Natural killer cell treated with Interleukin-12 subunit alpha and Interleukin-12 subunit beta and Interleukin-15 and Interleukin-18, amount 100 ng/mL, for 72 hours (primary cell): ENCODE results near the gene ABCG5. TPM values are rescaled to one million over a fixed set of nuclear protein-coding genes. Genes with fewer than 3 reads are reported as not detected.

Experiments used
- ATAC-seq, 2 donors: fragments of 150-1000 bp; cut with Tn5 transposase in 1 of 2; sonication (Bioruptor Pico), chemical (Tn5 transposase) in 1 of 2; 2 replicates each; pipeline ENCODE4 v1.10.0; 2021
- DNase-seq: peaks from one replicate; pipeline ENCODE4 v3.0.0; 2022; ENCODE audit warnings: low spot score
- H3K27ac Mint-ChIP-seq, 2 donors: 1 replicate in 1 of 2; 2 replicates in 1 of 2; pipeline ENCODE4 v1.8.0; 2022; ENCODE audit warnings: mixed read lengths in 2 of 2, mild to moderate bottlenecking in 1 of 2, moderate library complexity in 1 of 2
- H3K27me3 Mint-ChIP-seq, 2 donors: 1 replicate in 1 of 2; 2 replicates in 1 of 2; pipeline ENCODE4 v1.8.0; 2022; ENCODE audit warnings: mixed read lengths in 2 of 2
- H3K36me3 Mint-ChIP-seq: one replicate; pipeline ENCODE4 v1.8.0; 2022; ENCODE audit warnings: mixed read lengths
- H3K4me1 Mint-ChIP-seq, 2 donors: 1 replicate in 1 of 2; 2 replicates in 1 of 2; pipeline ENCODE4 v1.8.0; 2022; ENCODE audit warnings: low read depth in 2 of 2, mixed read lengths in 2 of 2, mild to moderate bottlenecking in 1 of 2
- H3K4me3 Mint-ChIP-seq: one replicate; pipeline ENCODE4 v1.8.0; 2022; ENCODE audit warnings: mixed read lengths
- H3K9me3 Mint-ChIP-seq: 2 replicates; pipeline ENCODE4 v1.8.0; 2022; ENCODE audit warnings: mixed read lengths
- total RNA-seq, 2 donors: library from RNA; stranded (reverse); gene quantifications; one replicate each; pipeline ENCODE4 v1.2.3, GENCODE V29; 2022

ABCG5 gene
- total RNA-seq, 2 donors from 2014 or later, result not detected

DNA sequence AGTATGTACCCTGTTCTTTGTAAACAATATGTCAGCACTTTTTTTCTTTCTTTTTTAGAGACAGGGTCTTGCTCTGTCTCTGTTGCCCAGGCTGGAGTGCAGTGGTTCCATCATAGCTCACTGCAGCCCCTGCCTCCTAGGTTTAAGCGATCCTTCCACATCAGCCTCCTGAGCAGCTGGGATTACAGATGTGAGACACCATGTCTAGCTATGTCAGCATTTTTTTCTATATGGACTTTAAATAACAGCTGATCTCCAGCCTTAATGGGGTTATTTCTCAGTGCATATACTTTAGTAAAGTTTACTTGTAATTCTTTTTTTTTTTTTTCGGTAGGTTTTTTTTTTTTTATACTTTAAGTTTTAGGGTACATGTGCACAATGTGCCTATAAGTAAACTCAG lies 26.6 kb downstream of the ABCG5 start:
- ATAC-seq (no peak), DNase-seq (no peak)
- Mint-ChIP-seq H3K27ac (no peak overlapping the region), H3K36me3 (no peaks in the 10 kb centered on the region), H3K27me3 (peaks cover 0 to 5% of the 10 kb centered on the region in 2 donors), H3K4me3 (no peak overlapping the region), H3K4me1 (no peaks in the 10 kb centered on the region), H3K9me3 (no peaks in the 10 kb centered on the region)

DNA sequence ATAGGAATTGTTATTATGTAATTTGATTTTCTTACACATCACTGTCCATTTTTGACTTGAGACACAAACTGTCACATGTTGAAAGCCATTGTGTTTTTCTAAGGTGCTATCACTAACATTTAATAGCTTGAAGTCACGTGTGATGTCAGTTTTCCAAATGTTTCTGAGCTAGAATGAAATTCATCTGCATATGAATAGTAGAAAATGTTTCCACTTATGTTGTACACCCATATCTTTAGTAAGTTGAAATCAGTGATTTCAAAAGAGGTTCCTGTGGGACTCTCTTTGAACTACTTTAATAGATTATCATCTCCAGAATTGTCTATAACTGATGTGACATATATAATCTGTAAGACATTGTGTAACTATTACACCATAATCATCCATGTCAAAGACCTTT lies 27.8 kb downstream of the ABCG5 start:
- DNase-seq (no peak), ATAC-seq (no peak)
- Mint-ChIP-seq H3K9me3 (no peaks in the 10 kb centered on the region), H3K27me3 (peaks cover 0 to 5% of the 10 kb centered on the region in 2 donors), H3K27ac (no peak overlapping the region), H3K4me3 (no peak overlapping the region), H3K4me1 (no peaks in the 10 kb centered on the region), H3K36me3 (no peaks in the 10 kb centered on the region)

DNA sequence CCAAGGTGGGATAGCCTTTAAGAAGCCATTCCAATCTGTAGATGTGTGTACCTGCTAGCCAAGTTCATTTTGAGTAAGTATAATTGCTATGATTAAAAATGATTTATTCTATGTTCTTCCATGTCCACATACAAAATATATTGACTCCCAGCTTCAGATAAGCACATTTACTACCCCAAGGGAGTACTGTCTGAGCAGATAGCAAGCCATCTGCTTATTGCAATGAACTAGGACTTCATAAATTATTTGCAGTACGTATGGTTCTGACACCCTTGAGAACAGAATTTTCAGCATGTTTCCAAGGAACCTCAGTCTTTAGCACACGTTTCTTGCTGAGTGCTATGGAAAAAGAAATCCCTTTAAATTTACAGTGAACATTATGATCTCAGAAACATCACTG lies 28.2 kb downstream of the ABCG5 start:
- ATAC-seq (no peak), DNase-seq (no peak)
- Mint-ChIP-seq H3K4me3 (no peak overlapping the region), H3K4me1 (no peaks in the 10 kb centered on the region), H3K9me3 (no peaks in the 10 kb centered on the region), H3K27ac (no peak overlapping the region), H3K36me3 (no peaks in the 10 kb centered on the region), H3K27me3 (peaks cover 0 to 3% of the 10 kb centered on the region in 2 donors)

DNA sequence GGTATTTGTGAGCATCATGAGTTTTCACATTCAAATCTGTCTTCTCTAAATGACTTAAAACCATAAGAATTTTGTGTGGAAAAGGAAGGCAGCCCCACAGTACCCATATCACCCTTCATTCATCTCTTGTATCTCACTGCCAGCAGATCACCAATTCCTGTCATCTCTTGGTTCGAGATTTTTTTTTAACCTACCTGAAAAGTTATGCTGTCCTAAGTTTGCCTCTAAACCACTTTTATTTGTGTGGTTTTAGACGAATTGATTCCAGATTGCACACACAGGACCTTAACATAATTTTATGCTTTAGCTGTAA lies 32.0 kb downstream of the ABCG5 start:
- peaks cover 4% of the 10 kb centered on the region for H3K36me3 Mint-ChIP-seq
- H3K27me3 Mint-ChIP-seq, result no peaks in the 10 kb centered on the region
- DNase-seq, result no peak
- H3K4me3 Mint-ChIP-seq, result no peak overlapping the region
- no peak for ATAC-seq
- H3K4me1 Mint-ChIP-seq, result no peaks in the 10 kb centered on the region
- H3K27ac Mint-ChIP-seq, result no peak overlapping the region
- H3K9me3 Mint-ChIP-seq, result no peaks in the 10 kb centered on the region

DNA sequence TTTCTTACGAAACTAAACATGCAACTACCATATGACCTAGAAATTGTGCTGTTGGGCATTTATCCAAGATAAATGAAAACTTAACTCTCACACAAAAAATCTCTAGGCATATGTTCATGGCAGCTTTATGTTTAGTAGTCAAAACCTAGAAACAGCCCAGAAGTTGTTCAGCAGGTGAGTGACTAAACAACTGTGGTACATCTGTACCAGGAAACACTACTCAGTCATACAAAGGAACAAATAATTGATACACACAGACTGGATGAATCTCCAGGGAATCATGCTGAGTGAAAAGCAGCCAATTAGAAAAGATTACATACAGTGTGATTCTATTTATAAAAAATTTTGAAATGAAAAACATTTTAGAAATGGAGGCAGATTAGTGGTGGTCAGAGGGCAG lies 35.5 kb downstream of the ABCG5 start:
- Mint-ChIP-seq H3K27ac (no peak overlapping the region), H3K4me1 (no peaks in the 10 kb centered on the region), H3K27me3 (no peaks in the 10 kb centered on the region), H3K9me3 (no peaks in the 10 kb centered on the region), H3K36me3 (peaks cover 4% of the 10 kb centered on the region), H3K4me3 (no peak overlapping the region)
- DNase-seq (no peak), ATAC-seq (no peak)

DNA sequence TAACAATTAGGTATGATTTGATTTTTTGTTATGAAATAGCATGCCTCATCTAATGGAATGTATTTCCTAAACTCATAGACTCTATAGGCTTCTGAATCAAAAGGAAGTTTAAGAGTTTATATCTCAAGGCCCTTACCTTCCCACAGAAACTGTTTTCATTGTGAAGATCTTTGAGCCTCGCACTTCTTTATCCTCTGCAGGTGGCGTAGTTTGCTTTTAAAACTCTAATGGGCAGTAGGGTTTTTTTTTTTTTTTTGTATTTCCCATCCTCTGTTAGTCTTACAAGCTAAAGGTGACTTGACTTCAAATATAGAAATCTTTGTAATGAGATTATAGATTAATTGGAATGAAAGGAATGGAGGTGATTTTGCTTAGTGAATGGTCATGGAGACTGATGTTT lies 36.5 kb downstream of the ABCG5 start:
- Mint-ChIP-seq H3K4me1 (no peaks in the 10 kb centered on the region), H3K27me3 (no peaks in the 10 kb centered on the region), H3K27ac (no peak overlapping the region), H3K4me3 (no peak overlapping the region), H3K9me3 (no peaks in the 10 kb centered on the region), H3K36me3 (peaks cover 4% of the 10 kb centered on the region)
- DNase-seq (no peak), ATAC-seq (no peak)

DNA sequence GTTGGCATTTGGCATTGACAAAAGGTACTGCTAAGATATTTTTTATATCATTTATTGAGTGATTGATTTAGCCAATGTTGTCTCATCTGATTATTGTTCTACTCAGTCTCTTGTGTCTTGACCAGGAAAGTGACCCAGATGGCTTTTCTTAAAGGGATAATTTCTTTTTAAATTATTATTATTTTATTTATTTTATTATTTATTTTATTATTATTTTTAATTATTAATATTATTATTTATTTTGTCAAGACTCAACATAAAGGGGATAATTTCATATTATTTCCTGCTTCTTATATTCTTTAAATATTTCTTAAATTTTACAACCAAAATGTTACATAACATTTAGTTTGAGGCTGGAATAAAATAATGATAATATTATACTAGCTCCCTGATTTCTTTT lies 37.7 kb downstream of the ABCG5 start:
- H3K4me1 Mint-ChIP-seq, result no peaks in the 10 kb centered on the region
- no peaks in the 10 kb centered on the region for H3K27me3 Mint-ChIP-seq
- ATAC-seq, result no peak
- no peak overlapping the region for H3K4me3 Mint-ChIP-seq
- no peaks in the 10 kb centered on the region for H3K9me3 Mint-ChIP-seq
- no peak for DNase-seq
- H3K27ac Mint-ChIP-seq, result no peak overlapping the region
- H3K36me3 Mint-ChIP-seq, result peaks cover 4% of the 10 kb centered on the region

DNA sequence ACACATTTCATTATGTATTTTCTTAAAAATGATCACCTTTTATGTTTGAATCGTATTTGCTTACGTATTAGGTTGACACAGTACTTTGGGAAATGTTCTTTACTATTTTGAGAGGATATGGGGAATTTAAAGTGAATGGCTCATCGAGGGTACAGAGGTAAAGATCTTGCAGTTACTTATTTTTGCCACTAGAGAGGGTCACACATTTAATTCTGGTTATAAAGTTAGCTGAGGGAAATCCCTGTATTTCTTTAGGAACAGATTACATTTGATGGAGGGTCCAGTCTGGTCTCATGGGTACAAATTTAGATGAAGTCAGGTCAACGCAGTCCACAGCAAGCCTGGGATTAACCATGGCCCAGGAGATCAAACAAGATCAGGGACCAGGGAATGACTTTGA lies 40.3 kb downstream of the ABCG5 start:
- Mint-ChIP-seq H3K27ac (no peak overlapping the region), H3K4me1 (no peaks in the 10 kb centered on the region), H3K4me3 (no peak overlapping the region), H3K27me3 (no peaks in the 10 kb centered on the region), H3K36me3 (peaks cover 4% of the 10 kb centered on the region), H3K9me3 (no peaks in the 10 kb centered on the region)
- DNase-seq (no peak), ATAC-seq (no peak)

DNA sequence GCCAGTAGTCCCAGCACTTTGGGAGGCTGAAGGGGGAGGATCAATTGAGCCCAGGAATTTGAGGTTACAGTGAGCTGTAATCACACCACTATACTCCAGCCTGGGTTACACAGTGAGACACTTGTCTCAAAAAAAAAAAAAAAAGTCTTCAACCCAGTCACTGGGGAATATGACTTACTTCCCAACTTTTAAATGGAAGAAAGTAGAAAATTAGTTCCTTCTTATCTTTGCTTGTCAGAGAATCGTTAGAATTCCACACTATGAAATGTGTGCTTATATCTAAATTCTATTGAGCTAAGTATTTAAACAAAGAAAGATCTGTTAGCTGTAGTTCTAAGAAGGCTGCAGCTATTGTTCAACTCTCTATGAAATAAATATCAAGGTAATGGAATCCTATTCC lies 42.4 kb downstream of the ABCG5 start:
- ATAC-seq, result no peak
- H3K36me3 Mint-ChIP-seq, result no peaks in the 10 kb centered on the region
- no peaks in the 10 kb centered on the region for H3K9me3 Mint-ChIP-seq
- H3K27ac Mint-ChIP-seq, result no peak overlapping the region
- H3K4me1 Mint-ChIP-seq, result no peaks in the 10 kb centered on the region
- DNase-seq, result no peak
- no peaks in the 10 kb centered on the region for H3K27me3 Mint-ChIP-seq
- H3K4me3 Mint-ChIP-seq, result no peak overlapping the region

DNA sequence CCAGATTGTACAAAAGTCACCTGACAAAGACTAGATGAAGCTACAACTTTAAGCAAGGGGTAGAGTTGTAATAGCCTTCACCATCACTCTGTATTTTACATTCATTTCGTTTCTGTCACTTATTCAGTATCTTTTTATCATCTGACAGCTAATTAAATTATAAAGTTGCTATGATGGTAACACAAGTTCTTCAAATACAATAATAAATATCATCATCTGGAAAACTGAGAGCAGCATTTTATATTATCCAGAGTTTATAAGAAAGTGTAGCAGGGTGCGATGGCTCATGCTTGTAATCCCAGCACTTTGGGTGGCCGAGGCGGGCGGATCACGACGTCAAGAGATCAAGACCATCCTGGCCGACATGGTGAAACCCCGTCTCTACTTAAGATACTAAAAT lies 43.7 kb downstream of the ABCG5 start:
- Mint-ChIP-seq H3K27ac (no peak overlapping the region), H3K9me3 (no peaks in the 10 kb centered on the region), H3K27me3 (no peaks in the 10 kb centered on the region), H3K4me3 (no peak overlapping the region), H3K4me1 (no peaks in the 10 kb centered on the region), H3K36me3 (no peaks in the 10 kb centered on the region)
- ATAC-seq, result no peak
- DNase-seq, result no peak

DNA sequence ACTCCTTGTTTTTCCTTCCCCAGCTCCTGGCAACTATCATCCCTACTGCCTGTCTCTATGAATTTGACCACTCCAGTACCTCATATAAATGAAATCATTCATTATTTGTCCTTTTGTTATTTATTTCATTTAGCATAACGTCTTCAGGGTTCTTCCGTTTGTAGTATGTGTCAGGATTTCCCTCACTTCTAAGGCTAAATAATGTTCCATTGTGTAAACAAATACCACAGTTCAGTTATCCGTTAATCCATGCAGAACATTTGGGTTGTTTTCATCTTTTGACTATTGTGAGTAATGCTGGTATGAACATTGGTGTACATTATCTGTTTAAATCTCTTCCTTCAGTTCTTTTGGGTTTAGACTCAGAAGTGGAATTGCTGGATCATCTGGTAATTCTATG lies 46.0 kb downstream of the ABCG5 start:
- Mint-ChIP-seq H3K27me3 (no peaks in the 10 kb centered on the region), H3K27ac (no peak overlapping the region), H3K36me3 (no peaks in the 10 kb centered on the region), H3K9me3 (no peaks in the 10 kb centered on the region), H3K4me1 (no peaks in the 10 kb centered on the region), H3K4me3 (no peak overlapping the region)
- ATAC-seq (no peak), DNase-seq (no peak)

DNA sequence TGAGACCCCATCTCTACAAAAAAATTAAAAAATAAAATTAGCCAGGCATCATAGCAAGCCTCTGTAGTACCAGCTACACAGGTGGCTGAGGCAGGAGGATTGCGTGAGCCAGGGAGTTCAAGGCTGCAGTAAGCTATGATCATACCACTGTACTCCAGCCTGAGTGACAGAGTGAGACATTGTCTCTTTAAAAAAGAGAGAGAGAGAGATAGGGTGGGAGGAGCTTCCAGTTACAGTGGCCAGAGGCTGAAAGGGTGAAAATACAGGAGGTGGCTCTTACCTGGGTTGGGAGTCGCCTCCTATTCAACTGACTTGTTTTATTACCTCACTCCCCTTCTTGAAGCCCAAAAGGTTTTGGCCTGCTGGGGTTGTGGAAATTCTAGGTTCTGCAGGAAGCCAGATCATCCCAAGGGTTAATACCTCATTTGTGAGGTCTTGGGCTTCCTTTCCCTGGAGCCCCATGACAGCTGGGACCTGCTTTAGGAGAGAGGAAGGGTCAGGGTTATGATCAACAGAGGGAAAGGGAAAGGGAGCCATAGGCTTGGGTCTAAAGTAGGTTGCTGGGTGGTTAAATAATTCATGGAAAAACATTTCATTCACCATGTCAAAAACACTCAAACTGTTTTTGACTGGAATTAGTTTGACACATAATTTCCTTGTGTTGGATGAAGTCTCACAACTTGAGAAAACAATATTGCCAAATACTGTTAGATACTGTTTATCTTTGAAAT lies 47.4 kb downstream of the ABCG5 start:
- Mint-ChIP-seq H3K4me3 (no peak overlapping the region), H3K27ac (no peak overlapping the region), H3K27me3 (no peaks in the 10 kb centered on the region), H3K4me1 (no peaks in the 10 kb centered on the region), H3K9me3 (no peaks in the 10 kb centered on the region), H3K36me3 (no peaks in the 10 kb centered on the region)
- DNase-seq (no peak), ATAC-seq (no peak)

DNA sequence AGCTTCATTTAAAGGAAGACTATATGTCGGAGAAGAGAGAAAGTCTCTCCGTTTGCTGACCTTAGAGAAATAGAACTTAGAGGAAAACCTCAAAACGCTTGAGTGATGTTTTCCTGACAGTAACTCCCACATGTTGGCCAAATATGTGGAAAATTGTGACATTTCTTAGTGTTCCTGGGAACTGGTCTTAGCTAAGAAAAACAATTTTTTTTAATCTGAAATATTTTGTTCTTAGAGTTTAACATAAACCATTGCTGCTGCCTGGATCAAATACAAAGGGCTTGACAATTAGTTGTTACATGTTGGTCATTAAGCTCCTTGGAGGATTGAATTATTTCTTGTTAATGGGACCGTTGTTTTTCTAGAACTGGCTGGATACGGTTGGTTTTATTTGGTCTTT lies 48.5 kb downstream of the ABCG5 start:
- Mint-ChIP-seq H3K4me3 (no peak overlapping the region), H3K36me3 (no peaks in the 10 kb centered on the region), H3K9me3 (no peaks in the 10 kb centered on the region), H3K4me1 (no peaks in the 10 kb centered on the region), H3K27me3 (no peaks in the 10 kb centered on the region), H3K27ac (no peak overlapping the region)
- ATAC-seq (no peak), DNase-seq (no peak)

DNA sequence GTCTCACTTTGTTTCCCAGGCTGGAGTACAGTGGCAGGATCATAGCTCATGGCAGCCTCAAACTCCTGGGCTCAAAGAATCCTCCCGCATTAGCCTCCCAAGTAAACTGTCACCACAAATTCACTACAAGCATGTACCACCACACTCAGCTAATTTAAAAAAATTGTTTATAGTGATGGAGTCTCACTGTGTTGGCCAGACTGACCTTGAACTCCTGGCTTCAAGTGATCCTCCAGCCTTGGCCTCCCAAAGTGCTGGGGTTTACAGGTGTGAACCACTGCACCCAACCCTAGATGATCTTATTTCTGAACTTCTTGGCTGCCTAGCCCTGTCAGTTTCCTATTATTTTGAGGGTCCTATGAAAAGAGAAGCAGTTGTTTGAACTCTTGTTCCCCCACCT lies 50.0 kb downstream of the ABCG5 start:
- H3K27me3 Mint-ChIP-seq, result no peaks in the 10 kb centered on the region
- H3K4me3 Mint-ChIP-seq, result no peak overlapping the region
- no peak overlapping the region for H3K27ac Mint-ChIP-seq
- DNase-seq, result no peak
- no peaks in the 10 kb centered on the region for H3K4me1 Mint-ChIP-seq
- no peaks in the 10 kb centered on the region for H3K36me3 Mint-ChIP-seq
- H3K9me3 Mint-ChIP-seq, result no peaks in the 10 kb centered on the region
- ATAC-seq, result no peak

DNA sequence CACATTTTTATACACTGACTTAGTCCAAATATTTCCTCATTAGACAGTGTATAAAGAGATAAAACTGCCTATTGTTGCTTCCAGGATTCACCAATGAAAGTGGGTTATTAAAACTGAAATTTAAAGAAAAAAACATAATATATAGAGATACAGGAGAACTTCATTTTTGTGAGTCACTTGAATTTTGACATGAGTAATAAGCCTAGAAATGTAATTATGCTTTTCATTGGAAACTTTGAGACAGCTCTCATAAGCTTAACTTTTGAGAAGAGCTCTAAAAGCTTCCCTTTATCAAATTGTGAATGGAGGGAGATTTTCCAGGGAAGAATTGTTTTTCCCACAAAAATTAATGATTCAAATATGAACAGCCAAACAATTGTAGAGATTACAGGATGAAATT lies 50.7 kb downstream of the ABCG5 start:
- no peak for DNase-seq
- Mint-ChIP-seq H3K4me1 (no peaks in the 10 kb centered on the region), H3K9me3 (no peaks in the 10 kb centered on the region), H3K36me3 (no peaks in the 10 kb centered on the region), H3K27me3 (no peaks in the 10 kb centered on the region), H3K4me3 (no peak overlapping the region), H3K27ac (no peak overlapping the region)
- ATAC-seq, result no peak
